Measurements from ENCODE around the gene GAL3ST3.

The GAL3ST3 gene

GRCh38 chr11:66068923-66069714, 20.2 kb upstream of the GAL3ST3 start:
- DNase-seq: peak; percentile 50

GRCh38 chr11:66068154-66068821, 19.3 kb upstream of the GAL3ST3 start:
- DNase-seq: peak; percentile 41

- no peak for DNase-seq
Measured at GRCh38 chr11:66067640-66068039, 18.7 kb upstream of the GAL3ST3 start.

- DNase-seq: no peak
Measured at GRCh38 chr11:66066751-66067150, 17.8 kb upstream of the GAL3ST3 start.

GRCh38 chr11:66064571-66064970, 15.6 kb upstream of the GAL3ST3 start:
- DNase-seq: no peak

- DNase-seq: no peak
Measured at GRCh38 chr11:66063900-66064299, 14.9 kb upstream of the GAL3ST3 start.

- DNase-seq: no peak
Measured at GRCh38 chr11:66062408-66062807, 13.4 kb upstream of the GAL3ST3 start.

GRCh38 chr11:66061268-66061667, 12.3 kb upstream of the GAL3ST3 start:
- DNase-seq: no peak

GRCh38 chr11:66059966-66060680, 11.2 kb upstream of the GAL3ST3 start:
- no peak for DNase-seq

GRCh38 chr11:66056501-66056900, 7.5 kb upstream of the GAL3ST3 start:
- DNase-seq: no peak

- DNase-seq: no peak
Measured at GRCh38 chr11:66055021-66055420, 6.1 kb upstream of the GAL3ST3 start.

- no peak for DNase-seq
Measured at GRCh38 chr11:66052664-66052982, 3.7 kb upstream of the GAL3ST3 start.

- DNase-seq: peak; percentile 95
Measured at GRCh38 chr11:66051766-66052663, 3.1 kb upstream of the GAL3ST3 start, which contains the start of gene SF3B2. TSS of gene SF3B2 (plus strand) at chr11:66052364. CDS start at chr11:66052385, 21 bp downstream.

- DNase-seq: no peak
Measured at GRCh38 chr11:66051371-66051765, 2.4 kb upstream of the GAL3ST3 start.

- DNase-seq: no peak
Measured at GRCh38 chr11:66050581-66051231, 1.7 kb upstream of the GAL3ST3 start.

- DNase-seq: no peak
Measured at GRCh38 chr11:66047541-66048365, 1.2 kb downstream of the GAL3ST3 start.

- no peak for DNase-seq
Measured at GRCh38 chr11:66046901-66047300, 2.1 kb downstream of the GAL3ST3 start.

- peak; percentile 65 for DNase-seq
Measured at GRCh38 chr11:66045177-66045639, 3.8 kb downstream of the GAL3ST3 start.

- DNase-seq: no peak
Measured at GRCh38 chr11:66044757-66045156, 4.2 kb downstream of the GAL3ST3 start.

- no peak for DNase-seq
Measured at GRCh38 chr11:66042996-66043906, 5.7 kb downstream of the GAL3ST3 start.
